ENCODE measurements around the gene KRTCAP2. TPM values are rescaled to one million over a fixed set of nuclear protein-coding genes. Genes with fewer than 3 reads are reported as not detected.
A peak's percentile ranks its signal among the peaks of the same experiment; 100 is the strongest.

Gene KRTCAP2
- total RNA-seq, 2 experiments from 2014 or later = 124 to 125 TPM

DNA sequence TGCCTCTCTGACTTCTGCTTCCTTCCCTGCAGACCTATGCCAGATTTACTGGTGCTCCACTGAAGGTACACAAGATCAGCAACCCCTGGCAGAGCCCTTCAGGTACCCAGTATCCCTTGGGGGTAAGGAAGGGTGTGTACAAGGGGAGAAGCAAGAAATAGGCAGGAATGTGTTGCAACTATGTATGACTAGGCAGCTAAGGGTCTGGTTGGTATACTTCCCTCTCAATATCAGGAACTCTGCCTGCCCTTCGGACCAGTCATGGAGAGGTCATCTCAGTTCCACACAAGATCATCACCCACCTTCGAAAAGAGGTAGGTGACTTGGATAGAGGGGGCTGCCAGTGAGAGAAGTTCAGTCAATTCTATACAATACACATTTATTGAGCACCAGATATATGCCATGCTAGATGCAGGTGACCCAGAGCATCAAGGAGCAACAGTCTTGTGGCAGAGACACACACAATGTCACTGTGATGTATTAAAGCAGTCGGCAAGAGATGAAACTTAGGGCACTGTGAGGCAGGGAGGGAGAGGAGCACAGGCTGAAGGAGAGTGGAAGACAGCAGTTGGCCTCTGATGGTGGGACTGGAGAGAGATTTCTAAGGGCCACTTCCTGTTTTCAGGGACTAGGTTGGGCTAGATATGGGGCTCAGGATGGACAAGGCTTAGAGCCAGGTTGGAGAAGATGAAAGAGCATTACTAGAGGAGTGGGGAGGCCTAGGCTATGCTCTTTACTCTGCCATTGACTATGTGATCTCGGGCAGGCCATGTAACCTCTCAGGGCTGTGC is 37.4 kb upstream of the KRTCAP2 start:
- POLR2A ChIA-PET = interaction anchor here (0.7 to 2.0 kb wide), 3 partner anchors 9 to 18 kb away, joined by 3 to 8 read pairs (median 4); no protein-coding TSS in a partner anchor
- DNase-seq = no peak
- peaks cover 6% of the 10 kb centered on the region for H3K36me3 Mint-ChIP-seq (ENCODE audit: low read depth)
- TF ChIP-seq, protein P1, sequence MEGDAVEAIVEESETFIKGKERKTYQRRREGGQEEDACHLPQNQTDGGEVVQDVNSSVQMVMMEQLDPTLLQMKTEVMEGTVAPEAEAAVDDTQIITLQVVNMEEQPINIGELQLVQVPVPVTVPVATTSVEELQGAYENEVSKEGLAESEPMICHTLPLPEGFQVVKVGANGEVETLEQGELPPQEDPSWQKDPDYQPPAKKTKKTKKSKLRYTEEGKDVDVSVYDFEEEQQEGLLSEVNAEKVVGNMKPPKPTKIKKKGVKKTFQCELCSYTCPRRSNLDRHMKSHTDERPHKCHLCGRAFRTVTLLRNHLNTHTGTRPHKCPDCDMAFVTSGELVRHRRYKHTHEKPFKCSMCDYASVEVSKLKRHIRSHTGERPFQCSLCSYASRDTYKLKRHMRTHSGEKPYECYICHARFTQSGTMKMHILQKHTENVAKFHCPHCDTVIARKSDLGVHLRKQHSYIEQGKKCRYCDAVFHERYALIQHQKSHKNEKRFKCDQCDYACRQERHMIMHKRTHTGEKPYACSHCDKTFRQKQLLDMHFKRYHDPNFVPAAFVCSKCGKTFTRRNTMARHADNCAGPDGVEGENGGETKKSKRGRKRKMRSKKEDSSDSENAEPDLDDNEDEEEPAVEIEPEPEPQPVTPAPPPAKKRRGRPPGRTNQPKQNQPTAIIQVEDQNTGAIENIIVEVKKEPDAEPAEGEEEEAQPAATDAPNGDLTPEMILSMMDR (IDR thresholded peaks at IDR 0.05) = no peak
- peaks cover 29% of the 10 kb centered on the region for H3K4me1 Mint-ChIP-seq (ENCODE audit: low read depth)
- H3K9me3 Mint-ChIP-seq = no peaks in the 10 kb centered on the region
- no peak for ATAC-seq
- H3K27me3 Mint-ChIP-seq = no peaks in the 10 kb centered on the region
- intact Hi-C loops (cut with micrococcal nuclease) = no loop called here
- peak overlapping the region; percentile 6 for H3K27ac Mint-ChIP-seq
- CTCF ChIA-PET = interaction anchor here (1.0 to 7.4 kb wide), 5 partner anchors 14 to 125 kb away, joined by 3 to 61 read pairs (median 14); no protein-coding TSS in a partner anchor
- peak overlapping the region; percentile 92 for H3K4me3 Mint-ChIP-seq

DNA sequence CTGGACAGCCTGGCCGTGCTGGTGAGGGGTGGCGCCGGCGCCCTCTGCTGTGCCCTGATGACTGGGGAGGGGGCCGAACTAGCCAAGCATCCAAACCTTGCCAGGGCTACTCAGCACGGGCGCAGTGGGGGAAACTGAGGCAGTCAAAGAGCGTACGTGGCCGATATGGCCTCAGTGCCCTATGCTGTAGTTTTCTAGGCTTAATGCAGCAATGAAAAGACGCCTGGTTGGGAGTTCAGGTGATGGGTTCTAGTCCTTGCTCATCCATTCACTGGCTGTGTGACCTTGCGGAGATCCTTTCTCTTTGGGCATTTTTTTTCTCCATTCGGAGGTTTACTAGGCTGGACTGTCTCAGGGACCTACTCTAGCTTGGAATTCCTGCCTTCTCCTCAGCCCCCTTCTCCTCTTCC is 36.2 kb upstream of the KRTCAP2 start:
- TF ChIP-seq, protein P1 (IDR thresholded peaks at IDR 0.05) = no peak
- intact Hi-C loops (cut with micrococcal nuclease) = loop anchor here (2.0 to 5.0 kb wide), 2 partner anchors 17 to 33 kb away; a partner anchor contains a TSS

DNA sequence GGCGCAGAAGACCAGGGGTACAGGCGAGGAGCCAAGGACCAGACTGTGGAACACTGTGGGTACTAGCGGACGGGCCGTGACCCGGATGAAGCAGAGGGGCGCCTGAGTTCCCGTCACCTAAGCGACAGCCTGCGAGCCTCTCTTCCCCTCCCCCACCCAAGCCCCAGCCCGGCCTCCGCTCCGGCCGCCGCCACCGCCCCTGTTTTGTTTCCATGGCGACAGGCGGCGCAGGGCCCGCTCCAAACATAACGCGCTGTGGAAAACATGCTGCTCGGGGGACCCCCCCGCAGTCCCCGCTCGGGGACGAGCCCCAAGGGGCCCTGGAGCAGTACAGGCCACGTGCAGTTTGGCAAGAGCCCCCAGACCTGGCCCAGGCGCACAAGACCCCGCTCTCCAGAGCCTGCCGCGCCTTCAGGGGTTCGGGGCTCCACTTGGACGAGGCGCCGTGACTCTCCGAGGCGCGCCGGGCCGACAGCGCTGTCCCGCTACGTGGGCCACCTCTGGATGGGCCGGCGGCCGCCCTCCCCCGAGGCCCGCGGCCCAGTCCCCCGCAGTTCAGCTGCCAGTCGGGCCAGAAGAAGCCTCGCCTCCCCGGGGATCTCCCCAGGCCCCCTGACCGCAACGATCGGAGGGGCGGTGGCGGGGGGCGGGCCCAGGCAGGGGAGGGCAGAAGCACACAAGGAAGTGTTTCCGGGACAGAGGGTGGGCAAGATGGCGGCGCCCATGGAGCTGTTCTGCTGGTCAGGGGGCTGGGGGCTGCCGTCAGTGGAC is 35.6 kb upstream of the KRTCAP2 start, which contains the start of gene MTX1:
MTX1 (plus strand) TSS at position 155 of the 771 bp plus-strand sequence; CDS start at position 265, 110 bp downstream.
- Mint-ChIP-seq H3K4me3 (peak within 1 kb of the TSS; percentile 92), H3K9me3 (no peaks in the 10 kb centered on the region), H3K27me3 (no peaks in the 10 kb centered on the region), H3K27ac (peak within 1 kb of the TSS; percentile 89), H3K36me3 (ENCODE audit: low read depth) (peaks cover 2% of the 10 kb centered on the region), H3K4me1 (ENCODE audit: low read depth) (peaks cover 29% of the 10 kb centered on the region)
- ATAC-seq (peak; percentile 86), DNase-seq (peak; percentile 94)
- TF ChIP-seq, protein P1 (IDR thresholded peaks at IDR 0.05) = no peak
- ChIA-PET POLR2A (interaction anchor here (1.2 to 3.8 kb wide), 10 partner anchors 10 to 65 kb away, joined by 3 to 52 read pairs (median 6); partner anchors contain the start of gene CLK2), CTCF (interaction anchor here (0.8 to 7.4 kb wide), 13 partner anchors 14 to 401 kb away, joined by 3 to 61 read pairs (median 14); partner anchors contain the start of genes KRTCAP2, SCAMP3 and TRIM46)
- intact Hi-C loops (cut with micrococcal nuclease) = loop anchor here (2.0 to 5.0 kb wide), 2 partner anchors 18 to 34 kb away; a partner anchor contains a TSS

More for the DNA sequence above, 36.2 kb upstream of the KRTCAP2 start:
- Mint-ChIP-seq H3K9me3 (no peaks in the 10 kb centered on the region), H3K27me3 (no peaks in the 10 kb centered on the region), H3K36me3 (ENCODE audit: low read depth) (peaks cover 2% of the 10 kb centered on the region), H3K4me3 (peak overlapping the region; percentile 92), H3K27ac (peak overlapping the region; percentile 89), H3K4me1 (ENCODE audit: low read depth) (peaks cover 29% of the 10 kb centered on the region)
- DNase-seq = no peak
- ChIA-PET POLR2A (interaction anchor here (1.2 to 3.8 kb wide), 8 partner anchors 10 to 52 kb away, joined by 3 to 52 read pairs (median 6); a partner anchor contains a TSS), CTCF (interaction anchor here (1.0 to 7.4 kb wide), 6 partner anchors 14 to 124 kb away, joined by 3 to 61 read pairs (median 10); partner anchors contain the start of gene KRTCAP2)
- ATAC-seq = no peak

GRCh38 chr1:155207806-155208540 is 34.9 kb upstream of the KRTCAP2 start, which contains the start of gene THBS3:
THBS3 (minus strand) TSS chr1:155207897; CDS start chr1:155207876, 21 bp downstream.
- Mint-ChIP-seq H3K9me3 (no peaks in the 10 kb centered on the region), H3K4me3 (peak within 1 kb of the TSS; percentile 92), H3K27me3 (no peaks in the 10 kb centered on the region), H3K4me1 (ENCODE audit: low read depth) (peaks cover 29% of the 10 kb centered on the region), H3K27ac (peak within 1 kb of the TSS; percentile 89), H3K36me3 (ENCODE audit: low read depth) (peaks cover 2% of the 10 kb centered on the region)
- ChIA-PET POLR2A (interaction anchor here (0.9 to 3.8 kb wide), 9 partner anchors 11 to 114 kb away, joined by 3 to 52 read pairs (median 5); partner anchors contain the start of genes CLK2 and KRTCAP2), CTCF (interaction anchor here (0.8 to 7.4 kb wide), 15 partner anchors 13 to 913 kb away, joined by 3 to 61 read pairs (median 10); partner anchors contain the start of genes FDPS, KRTCAP2, SCAMP3 and TRIM46)
- intact Hi-C loops (cut with micrococcal nuclease) = loop anchor here (2.0 to 5.0 kb wide), 2 partner anchors 19 to 34 kb away; a partner anchor contains a TSS
- TF ChIP-seq, protein P1 (IDR thresholded peaks at IDR 0.05) = no peak
- DNase-seq (no peak), ATAC-seq (no peak)

Measured in activated CD8-positive, alpha-beta T cell treated with anti-CD3 and anti-CD28 coated beads for 36 hours (primary cell).